HG03025 (cell line): ENCODE measurements around the gene ZNF605.
"Not testable (repeated sequence)": the region's sequence is repeated elsewhere in the genome, so short reads cannot be mapped to it uniquely, and the experiment has no call there.

Experiments
- ATAC-seq: cut with Tn5 transposase; IDR thresholded peaks from one replicate; pipeline ENCODE4 v1.9.1; 2021; ENCODE audit warnings: mild to moderate bottlenecking, moderate library complexity; ENCODE audit not compliant: unreplicated experiment, low FRiP score

ZNF605 gene

DNA sequence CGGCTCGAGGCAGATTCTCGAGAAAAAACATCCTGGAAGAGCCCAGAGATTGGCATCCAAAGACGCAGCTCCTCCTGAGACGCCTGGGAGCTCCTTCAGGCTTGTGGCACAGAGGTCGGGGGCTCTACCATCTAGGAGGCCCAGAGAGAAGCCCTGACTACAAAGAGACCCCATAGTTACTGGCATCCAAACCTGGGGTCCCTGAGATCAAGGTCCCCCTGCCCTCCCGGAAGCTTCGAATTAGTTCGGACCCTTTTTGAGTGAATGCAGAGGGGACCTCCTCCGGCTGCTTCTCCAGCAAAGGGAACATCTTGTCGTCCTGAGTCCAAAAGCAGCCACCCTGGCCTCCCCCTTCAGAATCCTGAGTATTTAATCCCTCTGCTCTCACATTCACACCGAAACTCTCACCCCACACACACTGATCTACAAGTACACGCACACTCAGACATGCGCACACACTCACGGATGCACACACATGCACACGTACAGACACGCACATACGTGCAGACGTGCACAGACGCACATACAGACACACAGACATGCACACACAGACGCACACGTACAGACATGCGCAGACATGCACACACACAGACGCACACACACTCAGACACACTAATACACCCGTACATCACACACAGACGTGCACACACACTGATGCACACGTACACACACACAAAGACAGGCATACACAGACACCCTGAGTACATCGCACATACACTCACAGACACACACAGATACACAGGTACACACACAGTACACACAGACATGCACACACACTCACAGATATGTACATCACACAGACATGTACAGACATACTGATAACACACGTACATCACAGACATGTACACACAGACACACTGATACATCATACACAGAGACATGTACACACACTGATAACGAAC lies 5.9 kb downstream of the ZNF605 start:
- no peak for ATAC-seq

DNA sequence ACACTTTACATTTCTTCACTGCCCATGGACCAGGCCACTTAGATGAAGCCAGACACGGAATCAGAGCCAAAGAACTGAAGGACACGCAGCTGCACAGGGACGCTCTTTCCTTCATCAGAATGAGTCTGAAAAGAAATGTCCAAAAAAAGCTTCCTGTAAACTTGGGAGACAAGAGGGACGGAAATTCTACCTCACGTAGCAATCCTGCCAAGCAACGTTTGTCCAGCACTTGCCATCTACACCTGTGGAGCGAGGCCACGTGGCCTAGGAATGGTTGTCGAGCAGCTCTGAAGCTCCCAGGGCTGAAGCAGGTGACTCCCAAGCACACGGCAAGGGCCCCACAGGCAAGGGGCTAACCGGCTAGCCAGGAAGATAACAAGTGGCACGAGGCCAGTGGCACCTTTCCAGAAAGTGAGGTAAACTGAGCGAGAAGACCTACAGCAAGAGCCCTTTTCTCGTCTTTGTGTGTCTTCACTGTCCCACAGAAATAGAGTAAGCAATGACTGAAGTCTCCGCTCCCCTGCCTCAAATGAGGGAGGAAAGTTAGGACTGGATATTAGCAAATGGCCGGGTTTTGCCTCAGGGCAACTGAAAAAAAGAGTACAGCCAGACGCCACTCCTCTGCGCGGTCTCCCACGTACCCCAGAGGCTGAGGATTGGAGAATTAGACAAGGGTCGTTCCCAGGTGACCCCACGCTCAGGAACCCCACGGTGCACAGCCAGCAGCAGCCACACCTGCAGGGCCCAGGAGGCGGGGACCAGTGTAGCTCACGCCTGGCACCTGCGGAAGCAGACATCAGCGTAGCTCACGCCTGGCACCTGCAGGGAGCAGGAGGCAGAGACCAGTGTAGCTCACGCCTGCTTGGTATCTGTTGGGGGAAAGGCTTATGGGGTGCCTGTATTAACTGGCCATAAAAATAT lies 7.7 kb downstream of the ZNF605 start:
- ATAC-seq: no peak

DNA sequence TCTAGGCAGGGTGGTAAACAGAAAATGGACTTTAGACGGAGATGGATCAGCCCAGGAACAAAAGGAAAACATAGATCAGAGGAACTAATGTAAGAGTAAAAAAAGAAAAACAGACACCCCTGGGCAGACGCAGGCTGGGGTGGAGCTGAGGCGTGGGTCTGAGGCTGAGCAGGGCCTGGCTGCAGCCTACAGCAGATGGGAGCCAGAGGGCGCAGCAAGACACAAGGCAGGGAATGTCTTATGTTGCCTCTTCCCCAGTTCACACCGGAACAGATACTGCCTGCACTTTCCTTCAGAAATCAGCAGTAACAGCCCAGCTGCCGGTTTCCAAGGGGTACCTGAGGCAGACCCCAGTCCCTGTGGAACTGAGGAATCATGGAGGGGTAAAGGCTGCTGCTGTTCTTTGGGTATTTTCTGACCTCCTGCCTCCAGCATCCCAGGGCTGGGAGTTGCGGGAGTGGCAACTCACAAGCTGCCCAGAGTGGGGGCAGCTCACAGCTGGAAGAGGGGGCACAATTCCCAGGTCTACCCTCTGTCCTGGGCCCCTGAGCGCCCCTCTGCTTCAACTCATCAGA lies 9.8 kb downstream of the ZNF605 start:
- no peak for ATAC-seq

DNA sequence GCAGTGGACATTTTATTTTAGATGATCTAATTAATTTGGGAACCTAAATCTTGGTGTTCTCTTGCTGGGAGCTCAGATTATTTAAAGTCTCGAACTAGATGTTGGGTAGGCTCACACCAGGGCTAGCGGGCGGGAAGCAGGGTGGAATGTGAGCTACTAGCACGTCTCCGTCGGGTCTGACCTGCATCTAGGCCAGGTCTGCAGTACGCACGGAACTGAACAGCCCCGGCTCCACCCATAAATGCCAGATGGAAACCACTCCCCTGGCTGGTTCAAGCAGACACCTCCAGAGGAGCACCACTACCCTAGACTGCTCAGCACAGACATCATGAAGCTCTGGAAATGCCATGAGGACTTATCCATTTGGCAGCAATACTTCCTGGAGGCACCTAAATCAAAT lies 10.3 kb downstream of the ZNF605 start:
- ATAC-seq: no peak

DNA sequence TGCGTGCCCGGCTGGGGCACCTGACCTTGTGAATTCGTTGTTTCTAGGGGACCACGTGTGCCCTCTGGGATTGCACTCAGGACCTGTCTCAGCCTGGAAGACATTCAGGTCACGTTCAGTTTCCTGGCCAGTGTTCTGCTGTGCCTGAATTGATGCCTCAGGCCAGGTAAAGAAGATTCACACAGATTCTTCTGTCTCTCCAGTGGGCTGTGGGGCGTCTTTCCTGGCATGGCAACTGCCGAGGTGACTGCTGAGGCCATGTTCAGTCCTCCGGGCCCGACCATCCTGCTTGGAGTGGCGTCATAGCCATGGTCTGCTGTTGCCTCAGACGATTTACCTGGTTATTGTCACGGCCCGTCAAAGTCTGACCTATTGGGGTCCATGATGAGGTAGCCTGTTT lies 13.5 kb downstream of the ZNF605 start:
- ATAC-seq: no peak

DNA sequence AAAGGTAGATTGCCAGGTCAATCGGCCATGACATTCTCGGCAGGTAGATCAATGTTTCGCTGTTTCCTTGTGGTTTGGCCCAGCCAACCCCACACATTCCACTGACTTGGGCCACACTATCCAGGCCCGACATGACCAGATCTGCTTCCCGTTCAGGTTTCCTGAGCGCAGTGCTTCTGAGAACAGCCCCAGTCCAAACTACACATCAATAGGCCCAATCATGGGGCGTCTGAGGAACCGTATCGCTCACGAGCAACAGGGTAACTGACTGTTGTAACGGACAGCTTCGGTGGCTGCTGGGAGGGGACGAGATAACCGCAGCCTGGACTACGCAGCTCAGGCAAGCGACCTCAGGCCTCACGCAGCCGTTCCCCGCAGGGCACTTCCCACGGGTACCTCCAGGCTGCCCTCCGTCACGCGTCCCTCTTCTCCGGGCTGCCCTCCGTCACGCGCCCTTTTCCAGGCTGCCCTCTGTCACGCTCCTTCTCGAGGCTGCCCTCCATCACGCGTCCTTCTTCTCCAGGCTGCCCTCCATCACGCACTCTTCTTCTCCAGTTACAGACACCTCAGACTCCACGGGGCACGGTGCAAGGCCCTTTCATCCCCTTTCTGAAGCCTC lies 14.7 kb downstream of the ZNF605 start:
- no peak for ATAC-seq

DNA sequence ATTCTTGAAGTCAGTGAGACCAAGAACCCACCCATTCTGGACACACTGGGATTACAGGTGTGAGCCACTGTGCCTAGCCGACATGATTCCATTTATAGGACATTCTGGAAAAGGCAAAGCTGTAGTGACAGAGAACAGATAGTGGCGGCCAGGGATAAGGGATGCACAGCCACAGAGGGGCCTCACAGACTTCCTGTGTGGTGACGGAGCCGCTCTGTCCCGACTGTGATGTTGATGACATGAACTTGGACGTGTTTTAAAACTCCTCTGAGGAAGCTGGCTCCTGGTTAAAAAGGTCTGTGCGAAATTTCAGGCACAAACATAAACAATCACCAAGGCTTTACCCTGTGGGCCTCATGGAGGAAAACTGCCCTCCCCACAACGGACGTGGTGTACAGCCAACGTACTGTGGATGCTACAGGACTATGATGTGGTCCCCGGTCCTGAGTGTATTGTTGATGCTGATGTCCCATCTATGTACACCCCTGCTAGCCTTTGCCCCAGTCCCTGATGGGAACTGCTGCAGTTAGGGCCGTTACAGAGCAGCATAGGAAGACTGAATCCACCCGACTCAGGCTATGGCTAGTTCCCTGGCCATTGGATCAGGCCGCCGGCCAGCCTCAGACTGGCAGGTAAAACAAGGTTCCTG lies 15.9 kb downstream of the ZNF605 start:
- ATAC-seq: no peak

DNA sequence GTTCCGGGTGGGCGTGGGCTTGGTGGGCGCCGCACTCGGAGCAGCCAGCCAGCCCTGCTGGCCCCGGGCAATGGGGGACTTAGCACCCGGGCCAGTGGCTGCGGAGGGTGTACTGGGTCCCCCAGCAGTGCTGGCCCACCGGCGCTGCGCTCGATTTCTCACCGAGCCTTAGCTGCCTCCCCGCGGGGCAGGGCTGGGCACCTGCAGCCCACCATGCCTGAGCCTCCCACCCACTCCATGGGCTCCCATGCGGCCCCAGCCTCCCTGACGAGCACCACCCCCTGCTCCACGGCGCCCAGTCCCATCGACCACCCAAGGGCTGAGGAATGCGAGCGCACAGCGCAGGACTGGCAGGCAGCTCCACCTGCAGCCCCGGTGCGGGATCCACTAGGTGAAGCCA lies 17.3 kb downstream of the ZNF605 start:
- not testable (repeated sequence) for ATAC-seq

DNA sequence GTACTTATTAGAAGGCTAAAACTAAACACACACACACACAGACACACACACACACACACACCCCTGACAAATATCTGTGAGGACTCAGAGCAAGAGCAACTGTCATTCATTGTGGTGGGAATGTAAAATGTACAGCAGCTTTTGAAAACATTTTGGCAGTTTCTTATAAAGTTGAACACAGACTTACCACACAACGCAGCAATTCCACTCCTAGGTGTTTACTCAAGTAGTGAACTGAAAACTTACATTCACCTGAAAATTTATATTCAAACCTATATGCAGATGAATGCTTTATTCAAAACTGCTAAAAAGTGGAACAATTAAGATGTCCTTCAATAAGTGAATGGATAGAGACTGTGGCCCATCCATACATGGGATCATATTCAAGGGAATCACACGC lies 18.6 kb downstream of the ZNF605 start:
- no peak for ATAC-seq

DNA sequence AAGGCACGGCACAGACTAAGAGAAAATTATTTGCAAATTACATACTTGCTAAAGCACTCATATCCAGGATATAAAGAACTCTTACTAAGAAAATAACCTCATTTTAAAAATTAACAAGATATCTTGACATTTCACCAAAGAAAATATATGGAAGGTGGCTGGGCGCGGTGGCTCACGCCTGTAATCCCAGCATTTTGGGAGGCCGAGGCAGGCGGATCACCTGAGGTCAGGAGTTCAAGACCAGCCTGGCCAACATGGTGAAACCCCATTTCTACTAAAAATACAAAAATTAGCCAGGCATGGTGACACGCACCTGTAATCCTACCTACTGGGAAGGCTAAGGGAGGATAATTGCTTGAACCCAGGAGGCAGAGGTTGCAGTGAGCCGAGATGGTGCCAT lies 19.2 kb downstream of the ZNF605 start:
- not testable (repeated sequence) for ATAC-seq

DNA sequence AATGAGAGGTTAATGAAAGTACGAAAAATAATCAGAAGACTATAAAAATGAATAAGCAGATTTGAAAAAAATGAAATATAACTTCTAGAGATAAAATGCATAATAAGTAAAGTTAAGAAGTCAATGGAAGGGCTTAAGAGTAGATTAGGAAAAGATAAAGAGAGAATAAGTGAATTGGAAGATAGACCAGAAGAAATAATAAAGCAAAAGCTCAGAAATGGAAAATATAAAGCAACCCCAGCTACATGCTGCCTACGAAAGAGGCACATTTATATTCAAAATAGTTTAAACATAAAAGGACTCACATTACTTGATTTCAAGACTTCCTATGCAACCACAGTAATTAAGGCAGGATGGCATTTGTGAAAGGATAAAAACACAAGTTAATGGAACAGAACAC lies 19.9 kb downstream of the ZNF605 start:
- no peak for ATAC-seq

DNA sequence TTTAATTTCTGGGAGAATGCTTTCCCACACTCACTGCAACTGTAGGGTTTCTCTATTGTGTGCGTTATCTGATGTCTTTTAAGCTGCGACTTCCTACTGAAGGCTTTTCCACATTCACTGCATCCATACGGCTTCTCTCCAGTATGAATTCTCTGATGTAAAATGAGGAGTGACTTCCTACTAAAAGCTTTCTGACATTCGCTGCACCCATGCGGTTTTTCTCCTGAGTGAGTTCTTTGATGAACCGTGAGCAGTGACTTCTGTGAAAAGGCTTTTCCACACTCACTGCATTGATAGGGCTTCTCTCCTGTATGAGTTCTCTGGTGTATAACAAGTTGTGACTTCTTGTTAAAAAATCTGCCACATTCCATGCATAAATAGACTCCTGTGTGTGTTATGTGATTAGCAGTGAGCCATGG lies 29.7 kb downstream of the ZNF605 start:
- no peak for ATAC-seq

DNA sequence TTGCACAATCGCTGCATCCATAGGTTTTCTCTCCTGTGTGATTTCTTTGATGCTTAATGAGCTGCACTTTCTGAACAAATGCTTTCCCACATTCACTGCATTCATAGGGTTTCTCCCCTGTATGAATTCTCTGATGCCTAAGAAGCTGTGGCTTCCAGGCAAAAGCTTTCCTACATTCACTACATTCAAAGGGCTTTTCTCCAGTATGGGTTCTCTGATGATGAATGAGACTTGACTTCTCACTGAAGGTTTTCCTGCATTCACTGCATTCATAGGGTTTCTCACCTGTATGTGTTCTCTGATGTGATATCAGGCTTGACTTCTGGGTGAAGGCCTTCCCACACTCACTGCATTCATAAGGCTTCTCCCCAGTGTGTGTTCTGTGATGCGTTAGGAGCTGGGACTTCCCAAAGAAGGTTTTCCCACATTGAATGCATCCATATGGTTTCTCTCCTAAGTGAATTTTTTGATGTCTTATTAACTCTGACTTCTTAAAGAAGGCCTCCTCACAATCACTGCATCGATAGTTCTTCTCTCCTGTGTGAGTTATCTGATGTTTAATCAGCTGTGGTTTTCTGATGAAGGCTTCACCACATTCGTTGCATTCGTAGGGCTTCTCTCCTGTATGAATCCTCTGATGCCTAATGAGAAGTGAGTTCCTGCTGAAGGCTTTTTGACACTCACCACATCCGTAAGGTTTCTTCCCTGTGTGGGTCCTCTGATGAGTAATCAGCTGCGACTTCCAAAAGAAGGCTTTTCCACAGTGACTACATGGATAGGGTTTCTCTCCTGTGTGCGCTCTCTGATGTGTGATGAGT lies 30.3 kb downstream of the ZNF605 start:
- ATAC-seq: no peak

DNA sequence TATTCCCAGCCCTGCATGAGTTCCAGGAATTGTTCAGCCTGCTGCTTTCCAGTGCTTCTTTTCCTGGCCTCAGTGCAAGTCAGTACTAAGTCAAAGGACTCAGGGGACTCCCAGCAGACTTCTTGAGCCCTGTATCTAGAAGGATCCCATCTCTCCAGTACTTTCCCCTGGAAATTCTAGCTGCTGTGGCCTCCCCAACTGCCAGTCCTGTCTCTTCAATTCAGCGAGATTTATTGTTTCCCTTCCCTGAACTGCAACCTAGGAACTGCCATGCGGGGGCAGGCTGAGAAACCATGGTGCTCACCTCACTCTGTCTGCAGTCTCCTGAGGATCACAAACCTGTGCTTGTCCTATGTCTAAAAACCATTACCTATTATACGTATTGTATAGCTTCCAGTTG lies 31.8 kb downstream of the ZNF605 start:
- no peak for ATAC-seq

DNA sequence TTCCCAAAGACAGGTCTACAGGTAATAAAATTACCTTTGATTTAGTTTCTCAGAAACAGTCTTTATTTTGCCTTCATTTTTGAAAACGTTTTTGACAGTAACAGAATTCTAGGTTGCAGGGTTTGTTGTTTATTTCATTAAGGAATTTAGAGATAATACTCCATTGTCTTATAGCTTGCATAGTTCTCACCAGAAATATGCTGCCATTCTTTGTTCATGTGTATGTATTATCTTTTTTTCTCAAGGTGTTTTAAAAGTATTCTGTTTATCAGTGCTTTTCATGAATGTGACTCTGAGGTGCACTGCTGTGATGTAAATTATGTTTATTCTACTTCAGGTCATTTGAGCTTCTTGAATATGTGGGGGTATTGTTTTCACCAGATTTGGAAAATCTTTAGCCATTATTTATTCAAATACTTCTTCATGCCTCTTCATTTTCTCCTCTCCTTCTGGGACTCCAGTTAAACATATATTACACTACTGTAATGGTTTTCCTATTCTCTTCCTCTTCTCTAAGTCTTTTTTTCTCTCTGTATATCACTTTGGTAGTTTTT lies 32.7 kb downstream of the ZNF605 start:
- no peak for ATAC-seq

DNA sequence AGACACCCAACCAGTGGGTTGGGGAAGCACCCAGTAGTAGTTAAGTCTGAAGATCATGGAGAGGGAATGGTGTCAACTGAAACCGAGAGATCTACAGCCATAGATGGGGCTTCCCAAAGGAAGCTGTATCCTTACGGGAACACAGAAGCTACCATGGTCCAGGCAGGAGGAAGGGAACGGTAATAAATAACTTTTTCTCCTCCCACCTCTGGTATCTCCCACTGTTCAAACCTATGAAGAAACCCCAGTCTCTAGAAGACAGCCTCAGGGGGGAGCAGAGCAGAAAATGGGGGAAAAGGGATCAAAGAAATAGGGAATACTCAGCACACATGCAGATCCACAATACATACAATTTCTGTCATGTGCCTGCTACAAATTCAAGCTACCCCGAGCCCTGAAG lies 33.4 kb downstream of the ZNF605 start:
- ATAC-seq: no peak

DNA sequence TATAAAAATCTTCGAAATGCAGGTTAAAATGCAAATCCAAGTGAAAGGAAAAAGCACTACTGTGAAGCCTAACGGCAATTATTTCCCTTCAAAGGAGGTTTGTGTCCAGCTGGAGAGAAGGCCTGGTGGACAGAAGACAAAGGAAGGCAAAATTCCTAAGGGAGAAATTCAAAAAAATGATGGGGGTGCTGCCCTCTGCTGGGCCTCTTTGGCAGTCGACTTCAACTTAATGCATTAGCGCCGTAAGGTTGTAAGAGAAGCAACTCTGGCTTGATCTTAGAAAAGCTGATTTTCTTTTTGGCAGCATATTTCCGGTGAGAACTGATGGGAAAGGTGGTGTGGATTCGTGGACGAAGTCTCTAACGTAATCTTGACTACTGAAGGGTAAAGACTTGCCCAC lies 34.4 kb downstream of the ZNF605 start:
- no peak for ATAC-seq

DNA sequence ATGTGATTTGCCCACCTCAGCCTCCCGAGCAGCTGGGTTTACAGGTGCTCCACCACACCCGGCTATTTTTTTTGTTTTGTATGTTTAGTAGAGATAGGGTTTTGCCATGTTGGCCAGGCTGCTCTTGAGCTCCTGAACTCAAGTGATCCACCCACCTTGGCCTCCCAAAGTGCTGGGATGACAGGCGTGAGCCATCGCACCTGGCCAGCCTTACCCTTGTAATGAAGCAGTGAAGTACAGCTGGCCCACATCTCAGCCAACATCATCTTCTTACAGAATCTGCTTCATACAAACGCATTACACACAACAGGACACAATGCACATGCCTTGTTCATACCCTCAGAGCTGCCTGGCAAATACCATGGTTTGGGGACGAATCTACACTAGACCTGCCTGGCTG lies 37.4 kb downstream of the ZNF605 start:
- no peak for ATAC-seq

DNA sequence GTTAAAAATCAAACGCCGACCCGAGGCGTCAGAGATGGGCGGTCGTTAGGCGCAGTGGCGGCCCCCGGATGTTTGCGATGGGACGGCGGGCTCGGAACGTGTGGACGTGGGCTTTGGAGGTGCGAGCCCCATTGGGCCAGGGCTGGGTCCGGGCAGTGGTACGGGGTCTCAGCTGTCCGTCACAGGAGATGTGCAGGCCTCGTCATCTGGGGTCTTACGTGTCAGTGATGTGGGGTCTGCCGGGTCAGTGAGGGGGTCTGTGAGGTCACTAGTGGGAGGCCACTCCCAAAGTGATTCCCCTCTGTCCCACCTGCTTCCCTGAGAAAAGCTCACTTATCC lies 47.1 kb downstream of the ZNF605 start:
- ATAC-seq: peak; percentile 7
